Stimulated activated CD8-positive, alpha-beta memory T cell treated with anti-CD3 and anti-CD28 coated beads, Interleukin-4, amount 100 ng/mL, for 4 hours (primary cell): ENCODE measurements around the gene PRPF40B.
"Not testable (repeated sequence)": the region's sequence is repeated elsewhere in the genome, so short reads cannot be mapped to it uniquely, and the experiment has no call there.

Experiments
- DNase-seq, 2 donors: peaks; one replicate each; pipeline ENCODE4 v3.0.0-alpha.2; 2020; ENCODE audit warnings: low read depth in 2 of 2, low spot score in 1 of 2

PRPF40B gene

DNA sequence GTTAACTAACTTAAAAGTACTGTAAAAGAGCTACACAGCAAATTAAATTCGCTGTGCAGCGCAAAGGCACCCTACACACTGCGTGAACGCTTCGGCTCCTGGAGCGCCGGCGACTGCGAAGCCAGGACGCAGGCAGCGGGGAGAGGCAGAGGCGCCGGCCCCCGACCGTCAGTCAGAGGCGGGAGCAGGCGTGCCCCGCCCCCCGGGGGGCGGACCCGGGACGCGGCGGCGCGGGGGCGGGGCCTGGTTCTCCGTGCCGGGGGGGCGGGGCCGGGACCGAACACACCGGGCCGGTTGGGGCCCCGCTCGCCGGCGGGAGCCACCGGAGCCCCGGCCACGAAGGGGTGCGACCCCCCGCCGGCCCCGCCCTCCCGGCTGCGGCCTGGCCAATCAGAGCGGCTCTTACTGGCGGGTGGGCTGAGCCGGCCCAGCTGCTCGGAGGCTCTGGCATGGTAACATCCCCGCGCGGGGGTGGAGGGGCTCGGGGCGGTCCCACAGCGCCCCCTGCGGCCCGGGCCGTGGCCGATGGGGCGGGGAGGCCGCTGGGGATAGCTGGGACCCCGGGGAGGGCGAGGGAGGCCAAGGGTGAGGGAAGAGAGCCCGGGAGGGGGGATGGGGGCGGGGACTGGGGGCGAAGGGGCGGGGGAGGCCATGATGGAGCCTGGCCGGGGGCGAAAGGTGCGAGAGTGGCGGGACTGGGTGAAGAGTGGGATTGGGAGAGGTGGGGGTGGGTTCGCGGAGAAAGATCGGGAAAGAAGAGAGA, at the start of gene PRPF40B:
PRPF40B (plus strand) TSS at position 420 of the 763 bp plus-strand sequence; CDS start at position 450, 30 bp downstream.
- DNase-seq, result peak; percentile 52 to 67

DNA sequence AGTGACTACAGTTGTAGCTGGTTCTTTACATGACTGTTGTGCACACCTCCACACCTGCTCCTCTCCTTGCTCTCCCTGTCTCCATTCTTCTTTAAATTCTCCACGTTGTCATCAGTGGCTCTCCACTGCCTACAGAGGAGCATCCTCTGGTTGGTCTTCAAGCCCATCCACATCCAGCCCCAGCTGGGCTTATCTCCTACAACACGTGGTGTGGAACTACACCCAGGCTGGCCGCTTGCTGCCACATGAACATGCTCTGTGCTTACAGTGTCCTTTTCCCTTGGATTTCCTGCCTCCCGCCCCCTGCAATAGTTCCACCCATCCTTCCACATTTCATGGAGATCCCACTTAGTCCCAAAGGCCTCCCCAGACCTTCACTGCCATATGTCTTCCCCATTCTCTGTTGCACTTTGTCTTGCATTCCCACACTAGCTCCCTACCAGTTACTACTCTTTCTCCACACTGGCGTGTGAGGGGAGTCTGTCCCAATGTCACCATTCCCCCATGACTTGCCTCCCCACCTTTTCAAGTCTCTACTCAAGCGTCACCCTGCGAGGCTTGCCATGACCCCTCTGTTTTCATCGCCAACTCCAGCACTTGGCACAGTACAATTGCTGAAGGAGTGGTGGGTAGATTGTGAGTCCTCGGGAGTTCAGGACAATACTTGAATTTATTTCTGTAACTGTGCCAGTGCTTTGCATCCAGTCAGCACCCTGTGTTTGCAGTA, 45.6 kb upstream of the PRPF40B start:
- no peak for DNase-seq

DNA sequence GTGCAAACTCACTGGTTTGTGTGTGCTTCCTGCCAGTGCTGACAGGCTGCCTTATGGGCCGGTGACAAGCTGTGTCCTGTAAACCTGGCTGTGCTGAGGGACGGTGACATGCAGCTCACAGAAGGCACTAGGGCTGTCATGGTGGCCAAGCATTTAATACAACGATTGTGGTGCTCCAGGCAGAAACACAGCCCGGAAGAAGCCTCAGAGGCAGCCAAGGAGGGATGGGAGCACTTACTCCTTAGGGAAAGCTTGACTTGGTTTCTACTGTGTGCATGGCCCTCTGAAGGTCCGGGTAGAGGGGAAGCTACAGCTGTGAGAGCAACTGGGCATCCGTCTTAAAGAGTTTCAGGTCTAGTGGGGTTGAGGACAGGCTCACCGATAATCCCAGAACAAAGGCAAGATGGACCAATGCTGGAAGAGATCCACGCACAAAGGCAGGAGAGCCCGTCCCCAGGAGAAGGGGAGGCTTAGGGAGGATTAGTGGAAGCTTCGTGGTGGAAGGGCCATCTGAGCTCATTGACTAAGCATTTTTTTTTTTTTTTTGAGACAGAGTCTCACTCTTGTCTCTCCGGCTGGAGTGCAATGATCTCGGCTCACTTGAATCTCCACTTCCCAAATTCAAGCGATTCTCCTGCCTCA, 44.8 kb upstream of the PRPF40B start:
- DNase-seq, result no peak

- DNase-seq, result no peak
These were observed 42.5 kb upstream of the PRPF40B start for GRCh38 chr12:49580572-49581535.

- no peak for DNase-seq
These were observed 41.2 kb upstream of the PRPF40B start for GRCh38 chr12:49582201-49582600.

- no peak for DNase-seq
These were observed 40.5 kb upstream of the PRPF40B start for GRCh38 chr12:49582850-49583249.

DNA sequence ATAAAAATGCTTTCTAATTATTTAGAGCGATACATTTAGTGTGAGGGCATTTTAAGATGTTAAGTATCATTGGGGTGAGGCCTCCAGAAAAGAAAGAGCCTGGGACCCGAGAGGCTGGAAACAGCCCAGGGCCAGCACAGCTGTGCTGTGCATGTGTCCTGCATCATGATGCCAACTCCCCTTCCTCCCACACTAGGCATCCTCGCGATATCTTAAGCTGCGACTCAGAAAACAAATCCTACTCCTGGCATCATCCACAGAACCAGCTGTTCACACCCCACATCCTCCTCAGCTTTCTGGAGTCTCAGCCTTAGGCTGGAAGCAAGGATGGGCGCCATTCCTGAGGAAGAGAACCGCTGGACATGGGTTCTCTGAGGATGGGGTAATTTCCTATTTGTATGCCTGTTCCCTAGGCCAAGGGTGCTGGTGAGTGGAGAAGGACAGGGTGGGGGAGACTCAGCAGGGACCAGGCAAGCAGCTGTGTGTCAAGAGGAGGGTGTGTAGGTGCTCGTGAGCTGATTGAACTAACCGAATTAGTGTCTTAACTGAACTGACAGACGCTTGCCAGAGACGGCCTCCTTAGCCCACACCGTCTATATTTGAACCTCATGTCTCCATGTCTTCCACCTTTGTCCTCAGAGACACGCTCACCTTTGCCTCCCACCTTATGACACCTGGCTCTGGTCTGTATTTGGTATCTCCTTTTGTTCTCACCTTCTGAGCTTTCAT, 39.8 kb upstream of the PRPF40B start:
- DNase-seq, result no peak

DNA sequence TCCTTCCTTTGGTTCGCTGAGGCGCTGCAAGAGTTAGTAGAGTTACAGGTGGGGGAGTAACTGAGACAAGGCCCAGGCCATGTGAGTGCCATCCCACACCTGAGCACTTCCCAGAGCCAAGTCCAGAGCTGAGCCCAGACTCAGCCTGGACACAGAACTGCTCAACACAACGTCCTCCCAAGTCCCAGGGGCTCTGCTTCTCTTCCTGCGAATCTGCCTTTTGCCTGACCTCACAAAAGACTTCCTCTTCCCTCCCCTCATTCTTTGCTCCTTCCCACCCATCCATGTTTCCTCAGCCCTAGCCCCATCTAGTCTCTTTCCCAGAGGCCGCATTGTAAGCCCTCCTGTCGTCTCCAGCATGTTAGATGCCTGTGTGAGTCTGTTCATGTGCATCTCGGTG, 38.8 kb upstream of the PRPF40B start:
- DNase-seq, result no peak

GRCh38 chr12:49585477-49586459, 37.6 kb upstream of the PRPF40B start:
- no peak for DNase-seq

DNA sequence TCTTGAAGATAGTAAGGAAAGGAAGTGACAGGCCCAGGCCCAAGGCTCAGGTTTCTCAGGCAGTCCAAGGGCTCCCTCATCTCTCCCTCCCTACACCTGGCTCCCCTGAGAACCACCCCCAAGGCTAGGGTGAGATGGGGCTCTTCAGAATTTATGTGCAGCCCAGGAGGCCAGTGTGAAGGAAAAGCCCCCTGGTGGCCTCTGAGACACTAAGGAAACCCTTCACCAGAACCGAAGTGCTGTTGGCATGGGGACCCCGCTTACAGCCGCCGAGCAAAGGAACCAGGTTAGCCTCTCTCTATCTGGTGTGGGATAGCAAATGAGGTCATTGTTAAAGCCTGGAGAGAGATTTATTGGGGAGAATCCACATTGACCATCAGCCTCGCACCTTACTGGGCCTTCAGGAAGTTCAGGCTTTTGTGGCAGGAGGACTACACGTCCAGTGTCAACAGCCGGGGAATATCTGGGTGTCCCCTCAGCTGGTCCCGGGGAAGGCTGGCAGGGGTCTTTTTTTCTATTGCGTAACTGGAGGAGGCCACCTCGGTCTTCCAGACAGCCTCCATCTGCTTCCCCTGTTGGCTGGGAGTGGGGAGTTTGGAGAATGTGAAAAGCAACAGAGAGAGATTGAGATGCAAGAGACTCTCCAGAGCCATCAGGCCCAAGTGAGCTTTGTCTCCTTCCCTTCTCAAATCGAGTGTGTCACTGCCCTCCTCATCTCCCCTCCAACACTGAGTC, 36.0 kb upstream of the PRPF40B start:
- no peak for DNase-seq

DNA sequence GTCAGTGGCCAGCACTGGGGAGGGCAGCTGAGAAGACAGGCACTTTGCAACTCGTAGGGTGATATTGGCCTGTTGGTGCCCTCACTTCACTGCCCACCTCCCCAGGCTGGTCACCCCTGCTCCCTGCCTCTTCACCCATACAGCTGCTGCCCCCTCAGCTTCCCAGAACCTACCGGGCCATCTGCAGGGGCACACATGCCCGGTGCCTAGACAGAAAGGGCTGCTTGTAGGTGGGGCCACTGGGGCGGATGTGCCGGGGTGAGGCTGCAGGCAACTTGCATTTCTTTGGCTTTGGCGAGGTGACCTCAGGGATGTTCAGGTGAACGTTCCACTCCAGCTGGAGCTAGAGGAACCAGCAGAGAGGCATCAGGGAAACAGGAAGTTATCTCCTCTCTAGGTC, 35.1 kb upstream of the PRPF40B start:
- DNase-seq, result no peak

- DNase-seq, result no peak
These were observed 34.4 kb upstream of the PRPF40B start for GRCh38 chr12:49588721-49589516.

DNA sequence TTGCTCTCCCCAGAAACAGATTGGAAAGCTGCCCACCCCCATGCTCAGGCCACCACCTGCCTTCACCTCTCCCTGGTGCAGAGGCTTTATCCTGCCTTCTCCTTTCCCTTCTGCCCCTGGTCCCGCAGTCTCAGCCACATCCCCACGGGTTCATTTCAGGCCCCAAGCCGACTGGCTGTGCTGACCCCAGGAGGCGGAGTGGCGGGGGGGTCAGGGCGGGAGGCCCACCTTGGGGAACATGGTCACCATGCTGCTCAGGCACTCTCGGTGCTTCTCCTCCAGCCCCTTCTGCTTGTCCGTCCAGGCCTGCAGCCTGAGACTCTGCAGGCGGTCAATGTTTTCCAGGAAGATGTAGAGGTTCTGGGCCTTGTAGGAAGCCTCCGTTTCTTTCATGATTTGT, 24.8 kb upstream of the PRPF40B start:
- DNase-seq, result no peak

- no peak for DNase-seq
These were observed 23.4 kb upstream of the PRPF40B start for GRCh38 chr12:49599961-49600360.

DNA sequence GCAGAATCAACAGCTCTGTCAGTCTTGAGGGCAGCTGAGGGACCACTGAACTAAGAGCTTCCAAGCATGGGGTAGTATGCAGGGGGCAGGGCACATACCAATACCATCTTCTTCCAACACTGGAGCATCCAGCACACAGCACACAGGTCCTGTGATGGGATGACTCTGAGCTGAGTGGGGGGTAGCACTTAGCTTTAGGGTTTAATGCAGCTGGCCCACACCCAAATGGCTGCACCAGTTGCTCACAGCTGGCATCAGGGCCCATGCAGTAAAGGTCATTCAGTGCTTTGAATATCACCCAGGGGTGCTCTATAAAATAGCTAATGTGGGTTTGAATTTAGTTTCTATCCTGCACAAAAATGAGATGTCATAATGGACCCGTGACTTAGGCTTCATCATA, 19.6 kb upstream of the PRPF40B start:
- no peak for DNase-seq

DNA sequence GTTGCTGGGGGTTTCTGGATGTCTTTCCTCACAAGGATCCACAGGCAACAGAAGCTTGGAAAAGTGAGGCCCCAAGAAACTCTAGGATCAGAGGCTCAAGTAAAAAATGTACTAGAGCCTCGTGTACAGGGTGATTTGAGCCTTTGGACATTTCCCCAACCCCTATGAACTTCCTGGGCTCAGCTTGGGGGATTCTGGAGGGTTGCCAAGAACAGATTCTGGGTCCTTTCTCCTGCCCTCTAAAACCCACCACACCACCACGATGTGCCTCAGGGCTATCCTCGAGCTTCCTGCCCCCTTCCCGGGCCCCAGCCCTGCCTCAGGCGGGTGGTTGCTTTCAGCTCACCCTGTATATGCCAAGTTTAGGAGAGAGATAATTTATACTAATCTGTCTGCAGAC, 18.5 kb upstream of the PRPF40B start:
- DNase-seq, result no peak

DNA sequence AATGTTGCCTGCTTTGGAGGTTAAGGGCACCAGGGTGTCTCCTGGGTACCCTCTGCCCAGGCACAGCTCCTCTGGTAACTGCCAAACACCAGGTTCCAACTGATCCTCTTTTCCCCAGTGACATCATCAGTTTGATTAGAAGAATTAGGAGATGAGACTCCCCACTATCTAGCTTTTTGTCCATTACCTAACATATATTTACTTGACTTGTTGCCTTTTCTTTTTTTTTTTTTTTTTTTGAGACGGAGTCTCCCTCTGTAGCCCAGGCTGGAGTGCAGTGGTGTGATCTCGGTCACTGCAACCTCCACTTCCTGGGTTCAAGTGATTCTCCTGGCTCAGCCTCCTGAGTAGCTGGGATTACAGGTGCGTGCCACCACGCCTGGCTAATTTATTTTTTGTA, 17.8 kb upstream of the PRPF40B start, which contains the start of gene FAM186B:
FAM186B (minus strand) TSS at position 101 of the 400 bp plus-strand sequence. CDS start 162 bp downstream, outside the sequence.
- not testable (repeated sequence) for DNase-seq
